ENCODE data around the gene TIMP2. TPM values are rescaled to one million over a fixed set of nuclear protein-coding genes. Genes with fewer than 3 reads are reported as not detected.

Gene TIMP2
- total and polyA plus RNA-seq, 8 donors, result 22.2 to 128 (median 51.0) TPM

DNA sequence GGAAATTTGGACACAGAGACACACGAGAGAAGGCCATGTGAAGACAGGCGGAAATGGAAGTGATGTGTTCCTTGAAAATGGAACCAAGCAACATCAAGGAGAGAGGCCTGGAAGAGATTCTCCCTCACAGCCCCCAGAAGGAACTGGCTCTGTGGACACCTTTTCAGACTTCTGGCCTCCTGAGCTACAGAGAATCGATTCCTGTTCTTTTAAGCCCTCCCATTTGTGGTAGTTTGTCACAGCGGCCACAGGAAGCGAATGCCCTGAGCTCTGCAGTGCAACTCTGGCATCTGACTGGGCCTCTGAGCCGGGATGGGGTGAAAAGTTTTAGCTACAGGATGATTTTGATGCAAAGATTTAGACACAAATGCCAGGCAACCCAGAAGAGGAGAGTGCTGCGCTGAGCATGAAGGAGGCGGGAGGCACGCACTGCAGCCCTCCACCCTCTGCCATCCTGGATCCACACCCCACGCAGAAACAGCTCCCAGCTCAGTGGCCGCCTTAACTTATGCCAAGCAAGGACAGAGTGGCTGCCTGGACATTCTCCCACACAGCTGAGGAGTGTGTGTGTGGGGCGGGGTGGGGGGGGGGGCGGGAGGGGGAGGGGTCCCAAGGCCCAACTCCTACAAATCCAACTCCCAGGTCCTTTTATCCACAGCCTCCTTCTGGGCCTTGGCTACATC, 2.2 kb downstream of the TIMP2 start:
- TF ChIP-seq, protein P1, sequence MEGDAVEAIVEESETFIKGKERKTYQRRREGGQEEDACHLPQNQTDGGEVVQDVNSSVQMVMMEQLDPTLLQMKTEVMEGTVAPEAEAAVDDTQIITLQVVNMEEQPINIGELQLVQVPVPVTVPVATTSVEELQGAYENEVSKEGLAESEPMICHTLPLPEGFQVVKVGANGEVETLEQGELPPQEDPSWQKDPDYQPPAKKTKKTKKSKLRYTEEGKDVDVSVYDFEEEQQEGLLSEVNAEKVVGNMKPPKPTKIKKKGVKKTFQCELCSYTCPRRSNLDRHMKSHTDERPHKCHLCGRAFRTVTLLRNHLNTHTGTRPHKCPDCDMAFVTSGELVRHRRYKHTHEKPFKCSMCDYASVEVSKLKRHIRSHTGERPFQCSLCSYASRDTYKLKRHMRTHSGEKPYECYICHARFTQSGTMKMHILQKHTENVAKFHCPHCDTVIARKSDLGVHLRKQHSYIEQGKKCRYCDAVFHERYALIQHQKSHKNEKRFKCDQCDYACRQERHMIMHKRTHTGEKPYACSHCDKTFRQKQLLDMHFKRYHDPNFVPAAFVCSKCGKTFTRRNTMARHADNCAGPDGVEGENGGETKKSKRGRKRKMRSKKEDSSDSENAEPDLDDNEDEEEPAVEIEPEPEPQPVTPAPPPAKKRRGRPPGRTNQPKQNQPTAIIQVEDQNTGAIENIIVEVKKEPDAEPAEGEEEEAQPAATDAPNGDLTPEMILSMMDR (IDR thresholded peaks at IDR 0.05), result no peak
- WGBS, 2 donors, result 52 to 61% methylated on average over 11 to 13 of the region's 13 CpGs
- no peak for DNase-seq
- no peak for FAIRE-seq
- no peaks in the 10 kb centered on the region for H3K36me3 ChIP-seq
- H3K27ac ChIP-seq, result peak overlapping the region; percentile 52 to 91 (median 74)
- H3K4me3 ChIP-seq, result peak overlapping the region in 2 of 4 donors; percentile 73
- H3K4me1 ChIP-seq, result peaks cover 23 to 40% (median 25%) of the 10 kb centered on the region in 3 donors
- peak; percentile 0 to 5 (median 1) for ATAC-seq
- H3K9me3 ChIP-seq, result no peaks in the 10 kb centered on the region
- H3K27me3 ChIP-seq, result no peaks in the 10 kb centered on the region
- intact Hi-C loops (cut with DNase I), result loop anchor here in 2 of 3 donors (10.0 kb wide), 1 partner anchor 48 kb away; no protein-coding TSS in a partner anchor

DNA sequence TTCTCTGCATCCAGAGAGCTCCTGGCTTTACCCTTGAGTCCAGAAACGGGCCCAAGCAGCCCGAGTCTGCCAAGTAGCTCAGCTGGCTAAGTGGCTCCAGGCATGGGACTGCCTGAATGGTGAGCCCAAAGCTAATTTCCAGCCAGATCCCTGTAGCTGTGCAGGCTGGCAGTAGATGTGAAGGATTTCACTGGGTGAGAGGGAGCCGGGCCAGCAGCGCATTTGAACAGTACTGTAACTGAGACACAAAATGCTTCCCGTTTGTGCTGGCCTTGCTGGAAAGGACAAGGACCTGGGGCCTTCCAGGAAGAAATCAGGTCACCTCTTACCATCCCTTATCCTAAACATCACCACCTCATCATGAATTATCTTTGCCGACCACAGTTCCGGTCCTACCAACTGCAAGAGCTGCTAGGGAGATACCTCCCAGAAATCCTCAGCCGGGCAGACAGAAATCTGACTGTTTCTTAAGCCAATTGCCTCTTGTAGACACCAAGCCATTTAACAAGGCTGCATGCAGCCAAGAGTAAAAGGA, 3.7 kb downstream of the TIMP2 start:
- Histone ChIP-seq H3K4me3 (no peak overlapping the region), H3K4me1 (peaks cover 23 to 41% (median 25%) of the 10 kb centered on the region in 3 donors), H3K27me3 (no peaks in the 10 kb centered on the region), H3K36me3 (no peaks in the 10 kb centered on the region), H3K9me3 (no peaks in the 10 kb centered on the region), H3K27ac (peak overlapping the region; percentile 3 to 91 (median 64))
- 38 to 42% methylated on average over 8 of the region's 8 CpGs for WGBS, 2 donors
- no peak for FAIRE-seq
- DNase-seq, result no peak
- TF ChIP-seq, protein P1 (IDR thresholded peaks at IDR 0.05), result no peak
- ATAC-seq, result peak in 2 of 4 donors; percentile 3
- intact Hi-C loops (cut with DNase I), result loop anchor here in 2 of 3 donors (10.0 kb wide), 1 partner anchor 47 kb away; no protein-coding TSS in a partner anchor

DNA sequence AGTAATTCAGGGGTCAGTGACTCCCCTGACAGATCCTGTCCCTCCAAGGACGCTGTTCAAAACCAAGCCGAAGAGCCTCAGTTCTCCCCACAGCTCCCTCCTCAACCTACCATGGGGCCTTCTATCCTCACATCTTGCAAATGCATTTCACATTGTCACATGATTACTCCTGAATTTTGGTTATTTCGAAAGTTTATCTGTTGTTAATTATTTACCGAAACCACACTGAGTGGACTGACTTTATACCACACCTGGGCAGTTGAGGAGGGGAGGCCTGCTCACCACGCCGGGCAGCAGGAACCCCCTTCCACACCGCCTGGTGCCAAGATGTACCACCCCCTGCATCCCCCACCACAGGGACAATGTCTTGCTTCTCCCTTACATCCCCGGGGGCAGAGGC, 4.7 kb downstream of the TIMP2 start:
- Histone ChIP-seq H3K4me1 (peaks cover 23 to 51% (median 25%) of the 10 kb centered on the region in 3 donors), H3K27ac (peak overlapping the region; percentile 15 to 91 (median 68)), H3K9me3 (no peaks in the 10 kb centered on the region), H3K4me3 (no peak overlapping the region), H3K27me3 (no peaks in the 10 kb centered on the region), H3K36me3 (no peaks in the 10 kb centered on the region)
- TF ChIP-seq, protein P1 (IDR thresholded peaks at IDR 0.05), result no peak
- FAIRE-seq (no peak), DNase-seq (no peak), ATAC-seq (peak in 3 of 4 donors; percentile 0 to 25 (median 12))
- 18 to 23% methylated on average over 8 of the region's 8 CpGs for WGBS, 2 donors
- intact Hi-C loops (cut with DNase I), result loop anchor here in 2 of 3 donors (10.0 kb wide), 1 partner anchor 46 kb away; no protein-coding TSS in a partner anchor

DNA sequence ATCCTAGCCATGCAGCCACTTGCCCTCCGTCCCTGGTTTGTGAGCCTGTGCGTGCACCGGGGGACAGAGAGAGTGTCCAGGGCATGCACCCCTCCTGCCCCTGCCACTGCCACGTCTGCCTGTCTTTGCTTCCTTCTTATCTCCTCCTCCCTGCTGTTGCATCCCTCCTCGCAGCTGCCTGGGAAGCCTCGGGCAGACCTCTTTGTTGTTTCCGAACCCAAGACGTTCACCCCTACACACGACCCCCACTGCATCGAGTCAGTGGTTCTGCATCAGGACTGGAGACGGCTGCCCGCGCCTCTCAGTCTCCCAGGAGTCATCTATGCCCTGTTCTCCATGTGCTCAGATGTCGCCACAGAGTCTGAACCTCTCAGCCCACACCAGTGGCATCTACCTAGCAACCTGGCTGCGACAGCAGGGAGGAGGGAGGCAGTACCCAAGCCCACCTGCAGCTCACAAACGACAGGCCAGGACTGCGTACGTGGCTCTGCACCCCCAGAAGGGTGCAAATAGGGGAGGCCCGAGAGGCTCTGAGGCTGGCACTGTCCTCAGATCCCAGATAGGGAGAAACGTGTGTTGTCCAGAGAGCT, 5.2 kb downstream of the TIMP2 start:
- DNase-seq (no peak), ATAC-seq (no peak), FAIRE-seq (no peak)
- TF ChIP-seq, protein P1 (IDR thresholded peaks at IDR 0.05), result no peak
- Histone ChIP-seq H3K27me3 (no peaks in the 10 kb centered on the region), H3K4me1 (peaks cover 23 to 56% (median 25%) of the 10 kb centered on the region in 3 donors), H3K9me3 (no peaks in the 10 kb centered on the region), H3K4me3 (no peak overlapping the region), H3K27ac (peak overlapping the region; percentile 15 to 91 (median 68)), H3K36me3 (no peaks in the 10 kb centered on the region)
- 60 to 63% methylated on average over 20 of the region's 20 CpGs for WGBS, 2 donors
- intact Hi-C loops (cut with DNase I), result loop anchor here in 2 of 3 donors (10.0 kb wide), 1 partner anchor 45 kb away; no protein-coding TSS in a partner anchor
